SK-N-MC (cell line): ENCODE results near the gene IRF9.

Experiments used
- EZH2 ChIP-seq: fragments of 200-600 bp; sonication (generic); IDR thresholded peaks from one replicate; pipeline ENCODE4 v1.6.1; 2017; ENCODE audit warnings: antibody characterized with exemption
- FOXP2 ChIP-seq: optimal IDR thresholded peaks from 2 replicates; pipeline ENCODE3; 2011; ENCODE audit warnings: mild to moderate bottlenecking, moderate library complexity; ENCODE audit not compliant: insufficient read depth; ENCODE audit errors: extremely low read length, control extremely low read depth
- POLR2AphosphoS5 ChIP-seq: IDR thresholded peaks from 2 replicates; pipeline ENCODE4 v1.6.1; 2012; ENCODE audit warnings: mild to moderate bottlenecking, low read depth, low read length, borderline replicate concordance

- TF ChIP-seq POLR2AphosphoS5 (no peak), EZH2 (no peak), FOXP2 (no peak)
Measured at GRCh38 chr14:24182110-24182882, 21.2 kb downstream of the IRF9 start.
